Caki2 (cell line): ENCODE measurements around the gene SPTBN2. TPM values are rescaled to one million over a fixed set of nuclear protein-coding genes. Genes with fewer than 3 reads are reported as not detected.

Experiments
- DNase-seq: peaks from one replicate; pipeline ENCODE4 v3.0.0-alpha.2; 2015; ENCODE audit warnings: low read depth
- in situ Hi-C: cut with HindIII; loops from 2 replicates; pipeline ENCODE4 v1.10.0; 2016; ENCODE audit warnings: low sequenced_read_pairs, low pct_unique_long_range_greater_than_20kb, mixed read lengths
- total RNA-seq: library from RNA; depleted of rRNA; stranded (reverse); fragments of >200 nt; shearing (Covaris generic); gene quantifications from 2 replicates; pipeline ENCODE4 v1.2.3, GENCODE V29; 2014; ENCODE audit warnings: low replicate concordance; rRNA removed

SPTBN2 gene
- total RNA-seq: 0.71 and 0.87 TPM in 2 replicates

DNA sequence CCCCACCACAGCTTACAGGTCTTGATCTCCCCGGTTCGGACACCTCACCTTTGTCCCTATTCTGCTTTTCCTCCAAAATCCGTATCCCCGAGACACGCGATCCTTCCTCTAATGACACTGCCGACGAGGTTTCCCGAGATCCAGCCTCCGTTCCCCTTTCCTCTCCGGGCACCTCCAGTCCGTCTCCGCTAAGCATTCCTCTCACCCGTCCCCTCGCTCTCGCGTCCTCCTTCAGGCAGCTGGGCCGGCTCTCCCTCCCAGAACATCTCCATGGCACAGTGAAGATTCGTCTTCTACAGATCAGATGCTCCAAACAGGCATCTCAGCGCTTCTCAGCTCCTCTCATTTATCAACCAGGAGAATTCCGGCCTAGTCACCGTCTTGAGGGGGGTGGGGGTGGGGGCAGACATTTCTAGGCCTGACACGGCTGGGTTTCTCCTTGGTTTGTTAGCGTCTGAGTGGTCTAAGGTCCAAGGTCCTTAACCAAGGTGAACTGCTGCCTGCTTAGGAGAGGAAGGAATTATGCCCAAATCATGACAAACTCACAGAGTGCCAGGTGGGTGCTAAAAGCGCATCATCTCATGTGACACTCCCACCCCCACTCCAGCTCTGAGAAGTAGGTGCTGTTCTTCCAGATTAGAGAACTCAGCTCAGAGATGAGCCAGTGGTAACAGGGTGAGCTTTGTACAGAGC lies at the start of gene SPTBN2:
Gene SPTBN2, minus strand, starts transcription at position 524 of the 693 bp plus-strand sequence. CDS start 7,976 bp downstream, outside the sequence.
- DNase-seq: no peak
- in situ Hi-C loops: no loop called here

DNA sequence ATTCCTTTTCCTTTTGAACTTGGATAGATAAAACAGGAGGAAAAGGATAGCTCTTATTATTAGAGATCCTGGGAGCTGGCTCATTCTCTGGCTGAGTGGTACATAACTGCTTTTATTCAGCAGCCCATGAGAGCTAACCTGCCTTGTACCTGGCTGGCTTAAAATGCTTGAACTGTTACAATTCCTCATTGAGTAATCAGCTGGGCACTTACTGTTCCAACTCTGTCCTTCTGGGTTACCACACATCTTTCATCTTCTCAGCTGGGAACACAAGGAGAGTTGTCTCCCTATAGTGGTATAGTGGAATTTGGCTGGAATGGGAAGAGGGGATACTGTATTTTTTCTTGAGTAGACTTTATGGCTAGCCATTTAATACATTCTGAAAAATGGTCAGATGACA lies 39.8 kb upstream of the SPTBN2 start:
- DNase-seq: no peak
- in situ Hi-C loops: no loop called here

DNA sequence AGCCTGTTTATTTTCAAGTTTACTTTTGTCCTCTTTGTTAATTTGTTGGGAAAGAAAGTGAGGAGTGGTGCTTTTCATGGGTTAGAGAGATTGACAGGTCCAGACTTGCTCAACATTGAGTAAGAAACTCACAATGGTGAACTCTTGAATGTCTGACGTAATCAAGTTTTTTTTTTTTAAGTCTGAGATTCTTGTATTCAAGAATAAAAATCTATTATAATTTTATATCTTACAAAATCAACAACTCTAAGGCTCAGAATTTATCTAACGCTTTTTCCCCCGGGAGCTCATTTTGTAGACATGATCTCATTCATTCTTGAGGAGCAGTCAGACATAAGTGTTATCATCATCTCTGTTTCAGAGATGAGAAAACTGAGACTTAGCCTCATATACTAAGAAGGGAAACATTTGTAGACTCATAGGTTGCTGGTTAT lies 39.1 kb upstream of the SPTBN2 start:
- DNase-seq: peak; percentile 54
- in situ Hi-C loops: no loop called here

- in situ Hi-C loops: no loop called here
- peak; percentile 14 for DNase-seq
Measured at GRCh38 chr11:66767666-66768065, 38.6 kb upstream of the SPTBN2 start.

GRCh38 chr11:66766681-66767080 lies 37.7 kb upstream of the SPTBN2 start:
- in situ Hi-C loops: no loop called here
- DNase-seq: no peak

DNA sequence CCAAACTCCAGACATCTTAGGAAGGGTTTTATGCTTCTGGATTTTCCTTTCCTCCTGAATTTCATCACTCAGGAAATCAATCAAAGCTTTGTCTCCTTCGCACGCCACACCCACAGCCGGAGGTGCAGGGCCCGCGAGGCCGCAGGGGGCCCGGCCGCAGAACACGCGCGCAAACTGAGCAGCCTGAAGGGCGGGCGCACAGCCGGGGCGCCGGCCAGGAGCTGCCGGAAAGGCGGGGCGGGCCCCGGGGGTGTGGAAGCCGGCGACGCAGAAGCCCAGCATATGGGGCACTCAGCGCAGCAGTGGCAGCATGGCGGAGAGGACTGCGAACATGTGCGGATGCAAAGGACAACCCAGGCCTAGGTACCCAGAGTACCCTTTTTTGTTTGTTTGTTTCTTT lies 33.1 kb upstream of the SPTBN2 start:
- in situ Hi-C loops: no loop called here
- no peak for DNase-seq

DNA sequence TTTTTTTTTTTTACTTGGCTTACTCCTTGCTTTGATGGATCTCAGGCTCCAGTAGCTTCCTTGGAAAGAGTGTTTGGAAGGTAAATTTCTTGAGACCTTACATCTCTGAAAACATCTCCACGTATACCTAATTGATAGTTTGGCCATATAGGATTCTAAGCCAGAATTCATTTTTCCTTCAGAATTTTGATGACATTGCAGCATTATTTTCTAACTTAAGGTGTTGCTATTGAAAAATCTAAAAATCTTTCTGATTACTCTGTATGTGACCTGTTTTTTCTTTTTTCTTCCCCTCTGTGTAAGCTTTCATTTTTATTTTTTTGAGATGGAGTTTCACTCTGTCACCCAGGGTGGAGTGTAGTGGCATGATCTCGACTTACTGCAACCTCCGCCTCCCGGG lies 23.1 kb upstream of the SPTBN2 start:
- no peak for DNase-seq
- in situ Hi-C loops: no loop called here

DNA sequence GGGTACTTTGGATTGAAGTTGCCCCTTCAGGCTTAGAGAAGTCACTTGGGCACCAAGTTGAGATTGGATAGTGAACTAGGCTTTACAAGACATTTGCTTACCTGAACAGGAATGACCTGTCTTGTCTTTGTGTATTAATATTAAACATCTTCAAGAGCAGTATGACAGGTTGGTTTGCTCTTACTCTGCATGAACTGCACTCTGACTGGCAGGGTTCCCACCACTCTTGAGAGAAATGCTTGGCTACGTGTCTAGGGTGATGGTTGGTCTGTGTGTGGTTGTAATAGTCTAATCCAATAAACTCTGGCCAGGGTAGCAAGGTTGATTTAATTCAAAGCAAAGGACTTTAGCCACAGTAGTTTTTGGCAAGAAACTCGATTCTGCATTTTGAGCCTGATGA lies 20.1 kb upstream of the SPTBN2 start:
- in situ Hi-C loops: no loop called here
- DNase-seq: no peak

DNA sequence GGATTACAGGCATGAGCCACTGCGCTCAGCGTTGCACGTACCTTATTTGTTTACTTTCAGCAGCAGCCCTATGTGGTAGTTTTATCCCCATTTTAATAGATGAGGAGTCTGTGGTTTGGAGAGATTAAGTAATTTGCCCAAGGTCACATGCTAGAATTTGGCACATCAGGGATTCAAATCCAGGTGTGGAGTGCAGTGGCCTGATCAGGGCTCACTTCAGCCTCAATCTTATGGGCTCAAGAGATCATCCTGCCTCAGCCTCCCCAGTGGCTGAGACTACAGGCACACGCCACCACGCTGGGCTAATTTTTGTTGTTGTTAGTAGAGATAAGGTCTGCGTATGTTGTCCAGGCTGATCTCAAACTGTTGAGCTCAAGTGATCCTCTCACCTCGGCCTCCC lies 18.5 kb upstream of the SPTBN2 start:
- no peak for DNase-seq
- in situ Hi-C loops: no loop called here

GRCh38 chr11:66745356-66746235 lies 16.6 kb upstream of the SPTBN2 start:
- peak; percentile 29 for DNase-seq
- in situ Hi-C loops: no loop called here

GRCh38 chr11:66744485-66745355 lies 15.7 kb upstream of the SPTBN2 start:
- peak; percentile 75 for DNase-seq
- in situ Hi-C loops: no loop called here

- in situ Hi-C loops: no loop called here
- DNase-seq: peak; percentile 55
Measured at GRCh38 chr11:66743271-66743968, 14.4 kb upstream of the SPTBN2 start.

DNA sequence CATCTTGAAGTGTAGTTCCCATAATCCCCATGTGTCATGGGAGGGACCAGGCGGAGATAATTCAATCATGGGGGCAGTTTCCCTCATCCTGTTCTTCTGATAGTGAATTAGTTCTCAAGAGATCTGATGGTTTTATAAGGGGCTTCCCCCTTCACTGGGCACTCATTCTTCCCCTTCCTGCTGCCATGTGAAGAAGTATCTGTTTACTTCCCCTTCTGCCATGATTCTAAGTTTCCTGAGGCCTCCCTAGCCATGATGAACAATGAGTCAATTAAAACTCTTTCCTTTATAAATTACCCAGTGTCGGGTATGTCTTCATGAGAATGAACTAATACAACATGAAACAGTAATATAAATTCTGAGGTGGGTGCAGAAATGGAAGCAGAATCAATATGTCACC lies 12.1 kb upstream of the SPTBN2 start:
- no peak for DNase-seq
- in situ Hi-C loops: no loop called here

DNA sequence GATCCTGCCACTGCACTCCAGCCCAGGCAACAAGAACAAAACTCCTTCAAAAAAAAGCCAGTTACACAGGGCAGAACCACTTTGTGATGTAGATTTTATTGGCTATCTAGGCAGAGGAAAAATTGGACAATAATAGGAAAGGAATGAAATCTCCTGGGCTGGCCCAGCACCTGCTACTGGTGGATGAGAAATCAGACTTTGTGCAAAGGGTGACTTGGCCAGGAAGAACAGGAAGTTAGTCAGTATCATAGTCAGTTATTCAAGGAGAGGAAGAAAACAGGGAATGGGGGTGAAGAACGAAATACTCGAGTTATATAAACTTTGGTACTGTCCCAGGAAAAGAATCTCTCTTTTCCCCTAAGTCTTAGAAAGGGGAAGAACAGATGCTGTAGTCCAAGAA lies 11.0 kb upstream of the SPTBN2 start:
- no peak for DNase-seq
- in situ Hi-C loops: no loop called here

- no peak for DNase-seq
- in situ Hi-C loops: no loop called here
Measured at GRCh38 chr11:66734215-66734614, 5.2 kb upstream of the SPTBN2 start.

- DNase-seq: no peak
Measured at GRCh38 chr11:66729447-66729846, 431 bp upstream of the SPTBN2 start.

DNA sequence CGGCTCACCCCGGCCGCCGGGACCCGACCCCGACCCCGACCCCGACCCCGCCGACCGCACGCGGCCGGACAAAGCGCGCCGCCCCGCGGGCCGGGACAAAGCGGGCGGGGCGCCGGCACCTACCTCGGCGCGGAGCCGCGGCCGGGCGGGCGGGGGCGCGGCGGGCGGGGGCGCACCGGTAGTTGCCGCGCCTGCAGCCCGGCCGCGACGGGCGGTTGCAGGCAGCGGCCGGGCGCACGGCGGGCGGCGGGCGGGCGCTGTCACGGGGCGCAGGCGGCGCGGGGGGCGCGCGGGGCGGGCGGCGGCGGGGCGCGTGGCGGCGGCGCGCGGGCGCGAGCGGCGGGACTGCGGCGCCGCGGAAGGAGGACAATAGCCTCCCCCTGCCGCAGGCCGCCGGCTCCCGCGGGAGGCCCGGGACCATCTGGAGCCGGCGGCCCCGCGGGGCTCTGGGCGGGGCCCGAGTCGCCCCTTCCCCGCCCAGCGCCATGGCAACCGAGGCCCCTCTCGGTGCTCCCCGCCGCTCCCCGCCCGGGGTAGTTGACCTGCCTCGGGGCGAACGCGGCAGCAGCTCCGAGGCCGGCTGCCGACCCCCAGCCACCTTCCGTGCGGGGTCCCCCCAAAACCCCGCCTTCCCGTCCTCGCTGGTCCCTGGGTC lies 851 bp downstream of the SPTBN2 start:
- no peak for DNase-seq
- in situ Hi-C loops: no loop called here

More at GRCh38 chr11:66729447-66729846, 431 bp upstream of the SPTBN2 start:
- in situ Hi-C loops: no loop called here
